Trophoblast cell (in vitro differentiated cells and primary cell): ENCODE data around the gene ATF7.

Experiments
- DNase-seq, 2 donors: peaks; one replicate each; pipeline ENCODE4 v3.0.0-alpha.2; 2016
- H2AFZ ChIP-seq: 2 replicates; pipeline ENCODE4 v1.6.1; 2013; ENCODE audit warnings: low read length, moderate library complexity, mild to moderate bottlenecking; ENCODE audit not compliant: insufficient read depth, poor library complexity
- H2AK5ac ChIP-seq: 2 replicates; pipeline ENCODE4 v1.6.1; 2013; ENCODE audit warnings: mild to moderate bottlenecking, low read length
- H2BK120ac ChIP-seq: 2 replicates; pipeline ENCODE4 v1.6.1; 2013; ENCODE audit warnings: low read length, mild to moderate bottlenecking, moderate library complexity; ENCODE audit not compliant: insufficient read depth, poor library complexity
- H2BK12ac ChIP-seq: 2 replicates; pipeline ENCODE4 v1.6.1; 2013; ENCODE audit warnings: mild to moderate bottlenecking, low read length, moderate library complexity
- H2BK5ac ChIP-seq: 2 replicates; pipeline ENCODE4 v1.6.1; 2013; ENCODE audit warnings: low read length, low read depth, moderate library complexity, mild to moderate bottlenecking; ENCODE audit not compliant: poor library complexity
- H3K14ac ChIP-seq: 2 replicates; pipeline ENCODE4 v1.6.1; 2013; ENCODE audit warnings: mild to moderate bottlenecking, low read length
- H3K18ac ChIP-seq: 2 replicates; pipeline ENCODE4 v1.6.1; 2013; ENCODE audit warnings: mild to moderate bottlenecking, low read length
- H3K23ac ChIP-seq: 2 replicates; pipeline ENCODE4 v1.6.1; 2013; ENCODE audit warnings: low read length
- H3K27ac ChIP-seq: 2 replicates; pipeline ENCODE4 v1.5.1; 2013; ENCODE audit warnings: low read depth, mild to moderate bottlenecking, inconsistent platforms, low read length, moderate library complexity
- H3K27me3 ChIP-seq: 2 replicates; pipeline ENCODE4 v1.6.1; 2013; ENCODE audit warnings: inconsistent platforms, mild to moderate bottlenecking, low read length, moderate library complexity; ENCODE audit not compliant: insufficient read depth
- H3K36me3 ChIP-seq, 2 experiments: 1 replicate in 1 of 2; 2 replicates in 1 of 2; pipeline ENCODE4 v1.6.1; 2013; ENCODE audit warnings: low read length in 2 of 2, mild to moderate bottlenecking in 2 of 2, moderate library complexity in 1 of 2; ENCODE audit not compliant: insufficient read depth in 2 of 2, control insufficient read depth in 1 of 2
- H3K4ac ChIP-seq: 2 replicates; pipeline ENCODE4 v1.6.1; 2013; ENCODE audit warnings: low read depth, mild to moderate bottlenecking, low read length, moderate library complexity
- H3K4me1 ChIP-seq, 2 experiments: 1 replicate in 1 of 2; 2 replicates in 1 of 2; pipeline ENCODE4 v1.6.1; 2013; ENCODE audit warnings: low read length in 2 of 2, mild to moderate bottlenecking in 2 of 2, moderate library complexity in 1 of 2; ENCODE audit not compliant: insufficient read depth in 2 of 2, control insufficient read depth in 1 of 2
- H3K4me2 ChIP-seq: 2 replicates; pipeline ENCODE4 v1.6.1; 2013; ENCODE audit warnings: inconsistent platforms, mild to moderate bottlenecking, low read length, moderate library complexity
- H3K4me3 ChIP-seq: 2 replicates; pipeline ENCODE4 v1.5.1; 2013; ENCODE audit warnings: mild to moderate bottlenecking, low read depth, low read length, inconsistent platforms
- H3K79me1 ChIP-seq: one replicate; pipeline ENCODE4 v1.6.1; 2013; ENCODE audit warnings: low read length
- H3K79me2 ChIP-seq: 2 replicates; pipeline ENCODE4 v1.6.1; 2013; ENCODE audit warnings: low read length, mild to moderate bottlenecking; ENCODE audit not compliant: control insufficient read depth, insufficient read depth, poor library complexity
- H3K9ac ChIP-seq: 2 replicates; pipeline ENCODE4 v1.6.1; 2013; ENCODE audit warnings: mild to moderate bottlenecking, low read length
- H3K9me3 ChIP-seq: 2 replicates; pipeline ENCODE4 v1.6.1; 2013; ENCODE audit warnings: low read depth, mild to moderate bottlenecking, control low read depth, inconsistent platforms, low read length; ENCODE audit not compliant: insufficient read depth
- H4K12ac ChIP-seq: 2 replicates; pipeline ENCODE4 v1.6.1; 2013; ENCODE audit warnings: low read depth, mild to moderate bottlenecking, low read length, moderate library complexity
- H4K8ac ChIP-seq: 2 replicates; pipeline ENCODE4 v1.6.1; 2013; ENCODE audit warnings: low read depth, mild to moderate bottlenecking, low read length, moderate library complexity
- H4K91ac ChIP-seq: one replicate; pipeline ENCODE4 v1.6.1; 2013; ENCODE audit warnings: low read depth, mild to moderate bottlenecking, low read length, moderate library complexity
- WGBS: extraction: QIAGEN DNeasy Blood & Tissue Kit; methylation state at CpG from one replicate; pipeline ENCODE4 v1.1.7; 2013; ENCODE audit warnings: missing lambda C conversion rate; ENCODE audit not compliant: insufficient read length, insufficient coverage; ENCODE audit errors: extremely low coverage; 5-methylcytosine and 5-hydroxymethylcytosine counted together

Gene ATF7

GRCh38 chr12:53659571-53659981 is 33.4 kb upstream of the ATF7 start:
- Histone ChIP-seq H3K23ac (no peak overlapping the region), H3K27ac (no peak overlapping the region), H3K14ac (no peak overlapping the region), H2AK5ac (no peak overlapping the region), H2BK12ac (no peak overlapping the region), H3K9ac (no peak overlapping the region), H3K4me2 (no peak overlapping the region), H2BK5ac (no peak overlapping the region), H4K8ac (no peak overlapping the region), H3K27me3 (no peaks in the 10 kb centered on the region), H3K4me1 (peaks cover 0 to 2% of the 10 kb centered on the region in 2 experiments), H2AFZ (no peak overlapping the region), H3K36me3 (peaks cover 4 to 7% of the 10 kb centered on the region in 2 experiments), H4K91ac (no peak overlapping the region), H3K18ac (no peak overlapping the region), H3K79me2 (no peaks in the 10 kb centered on the region), H3K9me3 (no peaks in the 10 kb centered on the region), H3K4ac (no peak overlapping the region), H2BK120ac (no peak overlapping the region), H3K4me3 (no peak overlapping the region), H4K12ac (no peak overlapping the region), H3K79me1 (no peaks in the 10 kb centered on the region)
- no CpG with 5 or more reads among the region's 2 CpGs for WGBS
- no peak for DNase-seq

- Histone ChIP-seq H3K36me3 (peaks cover 3 to 6% of the 10 kb centered on the region in 2 experiments), H3K79me2 (no peaks in the 10 kb centered on the region), H3K18ac (no peak overlapping the region), H3K79me1 (no peaks in the 10 kb centered on the region), H3K23ac (no peak overlapping the region), H3K4me1 (peaks cover 0 to 2% of the 10 kb centered on the region in 2 experiments), H3K9ac (no peak overlapping the region), H2BK5ac (no peak overlapping the region), H2BK120ac (no peak overlapping the region), H3K27ac (no peak overlapping the region), H4K8ac (no peak overlapping the region), H3K14ac (no peak overlapping the region), H3K4me2 (no peak overlapping the region), H2AK5ac (no peak overlapping the region), H3K4ac (no peak overlapping the region), H3K9me3 (no peaks in the 10 kb centered on the region), H2AFZ (no peak overlapping the region), H3K27me3 (no peaks in the 10 kb centered on the region), H4K12ac (no peak overlapping the region), H2BK12ac (no peak overlapping the region), H3K4me3 (no peak overlapping the region), H4K91ac (no peak overlapping the region)
- DNase-seq: no peak
- WGBS: no CpG with 5 or more reads among the region's 3 CpGs
Observed at GRCh38 chr12:53659011-53659551, 32.9 kb upstream of the ATF7 start.

GRCh38 chr12:53657041-53657440 is 30.9 kb upstream of the ATF7 start:
- no peak overlapping the region for H3K4me3 ChIP-seq
- no CpG with 5 or more reads among the region's 4 CpGs for WGBS

GRCh38 chr12:53653595-53653994 is 27.4 kb upstream of the ATF7 start:
- Histone ChIP-seq H3K36me3 (no peaks in the 10 kb centered on the region), H2AFZ (no peak overlapping the region)

More at GRCh38 chr12:53657041-53657440, 30.9 kb upstream of the ATF7 start:
- H4K91ac ChIP-seq: no peak overlapping the region
- no peak overlapping the region for H3K23ac ChIP-seq
- H2AFZ ChIP-seq: no peak overlapping the region
- no peak overlapping the region for H4K12ac ChIP-seq
- H3K27me3 ChIP-seq: no peaks in the 10 kb centered on the region
- H3K9ac ChIP-seq: no peak overlapping the region
- H3K14ac ChIP-seq: no peak overlapping the region
- H4K8ac ChIP-seq: no peak overlapping the region
- no peak overlapping the region for H3K4ac ChIP-seq
- peaks cover 0 to 2% of the 10 kb centered on the region in 2 experiments for H3K4me1 ChIP-seq
- H2AK5ac ChIP-seq: no peak overlapping the region
- no peak overlapping the region for H3K4me2 ChIP-seq
- DNase-seq: no peak
- no peaks in the 10 kb centered on the region for H3K79me1 ChIP-seq
- H2BK5ac ChIP-seq: no peak overlapping the region
- no peak overlapping the region for H2BK120ac ChIP-seq
- no peak overlapping the region for H3K27ac ChIP-seq
- H2BK12ac ChIP-seq: no peak overlapping the region
- H3K18ac ChIP-seq: no peak overlapping the region
- H3K9me3 ChIP-seq: no peaks in the 10 kb centered on the region
- H3K79me2 ChIP-seq: no peaks in the 10 kb centered on the region
- no peaks in the 10 kb centered on the region for H3K36me3 ChIP-seq

More at GRCh38 chr12:53653595-53653994, 27.4 kb upstream of the ATF7 start:
- Histone ChIP-seq H3K14ac (no peak overlapping the region), H3K9me3 (no peaks in the 10 kb centered on the region), H4K8ac (no peak overlapping the region), H3K27me3 (no peaks in the 10 kb centered on the region), H4K12ac (no peak overlapping the region), H3K79me2 (no peaks in the 10 kb centered on the region), H4K91ac (no peak overlapping the region), H2AK5ac (no peak overlapping the region), H3K4me3 (no peak overlapping the region), H3K18ac (no peak overlapping the region), H3K4ac (no peak overlapping the region), H3K4me2 (no peak overlapping the region), H3K27ac (no peak overlapping the region), H3K4me1 (no peaks in the 10 kb centered on the region), H3K23ac (no peak overlapping the region), H2BK5ac (no peak overlapping the region), H3K79me1 (no peaks in the 10 kb centered on the region), H3K9ac (no peak overlapping the region), H2BK120ac (no peak overlapping the region), H2BK12ac (no peak overlapping the region)
- WGBS: no CpG with 5 or more reads among the region's 2 CpGs
- no peak for DNase-seq
